ENCODE measurements around the gene CD59.
A peak's percentile ranks its signal among the peaks of the same experiment; 100 is the strongest.
"Not testable (repeated sequence)": the region's sequence is repeated elsewhere in the genome, so short reads cannot be mapped to it uniquely, and the experiment has no call there.

The CD59 gene

DNA sequence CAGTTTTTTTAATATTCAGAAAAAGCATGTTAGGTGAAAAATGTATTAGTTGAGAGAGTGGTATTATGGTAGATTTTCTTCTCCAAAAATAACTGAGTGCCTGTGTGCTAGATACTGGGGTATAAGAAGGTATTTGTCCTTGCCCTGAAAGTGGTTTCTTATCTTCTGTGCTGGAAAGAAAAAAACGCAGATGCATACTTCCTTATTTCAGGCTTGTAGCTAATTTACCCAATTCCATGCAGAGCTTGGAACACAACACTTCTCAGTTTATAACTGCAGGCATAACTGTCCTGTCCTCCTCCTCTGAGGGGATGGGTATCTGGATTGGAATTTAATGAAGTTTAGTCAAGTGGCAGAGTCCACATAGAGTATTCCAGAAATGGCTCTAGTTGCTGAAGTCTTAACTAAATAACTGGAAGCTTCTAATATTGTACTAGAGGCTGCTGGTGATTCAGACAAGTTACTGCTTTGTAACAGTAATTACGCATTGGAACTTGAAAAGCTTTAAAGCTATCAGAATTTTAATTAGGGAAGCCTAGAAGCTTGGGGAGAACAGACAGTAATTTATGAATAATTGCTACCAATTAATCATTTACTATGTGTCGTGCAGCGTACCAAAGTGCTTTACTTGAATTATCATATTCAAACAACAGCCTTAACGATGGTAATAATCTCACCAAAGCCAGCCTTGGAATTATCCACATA lies 22.9 kb downstream of the CD59 start:
- DNase-seq, result no peak

DNA sequence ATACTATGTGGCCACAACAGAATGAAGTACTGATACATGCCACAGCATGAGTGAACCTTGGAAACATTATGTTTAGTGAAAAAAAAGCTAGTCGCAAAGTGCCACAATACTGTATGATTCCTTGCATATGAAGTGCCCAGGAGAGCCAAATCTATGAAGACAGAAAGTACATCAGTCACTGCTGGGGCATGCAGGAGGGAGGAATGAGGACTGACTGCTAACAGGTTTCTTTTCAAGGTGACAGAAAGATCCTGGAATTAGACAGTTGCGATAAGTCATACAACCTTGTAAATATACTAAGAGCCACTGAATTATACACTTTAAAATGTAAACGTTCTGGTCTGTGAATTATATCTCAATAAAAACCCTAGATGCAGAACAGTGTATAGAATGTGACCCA lies 23.8 kb downstream of the CD59 start:
- no peak for DNase-seq

DNA sequence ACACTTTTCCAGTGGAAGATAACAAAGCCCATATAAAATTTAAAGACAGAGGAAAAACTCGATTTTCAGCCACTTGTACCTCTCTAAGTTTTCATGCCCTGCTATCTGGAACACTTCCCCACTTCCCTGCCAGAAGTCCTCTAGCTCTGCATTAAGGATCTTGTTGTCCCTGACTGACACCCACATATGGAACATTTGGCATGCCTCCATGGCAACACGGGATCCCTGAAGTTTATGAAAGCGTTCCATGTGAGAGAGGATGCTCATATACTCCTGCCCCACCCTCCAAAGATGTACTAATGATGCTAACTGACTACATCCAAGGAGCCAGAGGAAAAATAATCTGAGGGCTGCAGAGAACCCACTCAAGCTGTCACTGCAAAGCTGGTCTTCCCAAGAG lies 26.8 kb downstream of the CD59 start:
- DNase-seq, result no peak

DNA sequence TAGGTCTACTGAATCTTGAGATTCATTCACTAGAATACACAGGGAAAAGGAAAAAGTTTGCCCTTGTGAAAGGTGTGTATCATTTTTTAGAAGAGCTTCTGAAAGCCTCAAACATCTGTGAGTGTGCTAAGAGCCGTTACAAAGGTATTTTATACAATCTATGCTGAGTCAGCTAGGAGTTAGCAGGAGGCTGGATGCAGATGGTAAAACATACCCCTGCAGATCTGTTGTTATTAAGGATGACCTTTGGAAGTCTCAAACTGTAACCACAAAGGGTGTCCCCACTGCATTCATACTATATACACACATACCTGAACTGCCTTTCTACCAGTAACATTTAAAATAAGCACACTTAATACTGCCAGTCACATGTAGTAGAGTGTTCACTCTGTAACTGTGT lies 27.2 kb downstream of the CD59 start:
- no peak for DNase-seq

DNA sequence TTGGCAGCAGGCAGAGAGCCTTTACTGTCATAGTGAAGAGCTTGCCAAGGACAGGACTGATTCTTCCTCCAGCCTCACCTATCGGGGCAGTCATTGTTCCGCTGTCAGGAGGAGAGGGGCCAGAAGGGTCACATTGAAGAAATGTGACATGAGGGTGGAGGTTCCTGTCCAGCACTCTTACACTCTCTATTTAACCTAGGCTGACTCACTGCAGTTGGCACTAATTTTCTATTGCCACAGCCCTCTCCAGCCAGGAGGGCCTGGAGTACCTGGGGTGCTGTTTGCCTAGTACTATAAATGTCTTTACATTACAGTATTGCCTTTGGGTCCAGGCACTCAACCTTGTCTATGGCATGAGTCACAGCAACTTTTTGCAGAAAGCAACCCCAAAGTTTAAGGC lies 28.4 kb downstream of the CD59 start:
- DNase-seq, result not testable (repeated sequence)

DNA sequence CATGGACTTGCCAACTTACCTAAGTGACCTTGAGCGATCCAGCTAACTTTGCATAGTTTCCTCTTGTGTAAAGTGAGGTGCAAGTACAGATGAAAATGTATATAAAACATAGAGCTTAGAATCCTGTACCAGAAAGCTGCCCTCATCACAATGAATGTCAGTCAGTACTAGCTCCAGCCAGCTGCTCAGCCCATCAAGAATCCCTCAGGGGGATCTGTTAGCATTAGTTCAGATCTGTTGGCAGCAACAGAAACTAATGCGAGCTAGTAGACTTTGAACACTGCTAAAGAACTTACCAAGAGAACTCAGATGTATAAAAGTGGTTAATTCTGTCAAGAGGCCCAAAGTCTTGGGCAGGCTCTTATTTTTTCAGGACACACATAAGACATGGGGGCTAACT lies 29.3 kb downstream of the CD59 start:
- no peak for DNase-seq

DNA sequence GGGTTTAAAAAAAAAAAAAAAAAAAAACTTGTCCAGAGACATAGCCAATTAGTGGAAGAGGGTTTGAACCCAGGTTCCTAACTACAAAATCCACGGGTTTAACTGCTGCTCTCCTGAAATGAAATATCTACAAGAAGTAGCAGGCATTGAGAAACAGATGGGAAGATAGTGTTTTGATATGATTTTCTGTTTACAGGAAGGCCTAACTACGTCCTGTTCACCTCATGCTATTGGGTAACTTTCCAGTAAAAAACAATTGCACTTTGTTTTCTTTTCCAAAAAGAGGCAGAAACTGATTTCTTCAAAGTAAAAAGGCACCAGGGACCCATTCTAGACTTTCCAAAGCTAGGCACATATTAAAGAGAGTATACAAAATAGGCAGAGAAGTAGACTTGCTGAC lies 29.7 kb downstream of the CD59 start:
- no peak for DNase-seq

DNA sequence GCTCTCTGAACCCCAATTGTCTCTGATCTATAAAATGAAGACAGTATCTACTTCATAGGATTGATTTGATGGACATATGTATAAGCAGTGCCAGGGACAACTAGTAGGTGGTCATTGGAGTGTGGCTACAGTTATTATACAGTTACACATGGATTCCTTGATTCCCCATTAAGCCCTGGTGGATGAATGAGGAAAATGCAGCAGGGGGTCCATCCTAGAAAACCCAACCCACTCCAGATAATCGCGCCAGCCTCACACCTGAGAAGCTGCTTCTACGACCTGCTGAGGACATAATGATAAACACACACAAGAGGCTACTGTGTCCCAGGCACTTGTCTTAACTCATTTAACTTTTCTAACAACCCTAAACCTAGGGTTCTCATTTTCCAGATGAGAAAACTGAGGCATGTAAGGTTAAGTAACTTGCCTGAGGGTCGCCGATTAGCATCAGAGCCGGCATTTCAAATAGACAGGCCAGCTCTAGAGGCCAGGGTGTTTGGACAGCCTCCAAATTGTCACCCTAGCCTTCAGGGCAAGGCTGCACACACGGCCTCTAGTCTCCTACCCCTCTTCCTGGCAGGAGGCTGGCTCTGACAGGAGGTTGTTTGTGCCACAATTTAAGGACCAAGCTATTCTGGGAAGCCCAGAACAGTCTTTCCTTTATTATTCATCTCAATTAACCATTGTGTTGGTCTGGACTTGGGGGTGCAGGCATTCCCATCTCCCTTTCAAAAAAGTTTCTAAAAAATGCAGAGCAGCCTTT lies 31.8 kb downstream of the CD59 start:
- no peak for DNase-seq

DNA sequence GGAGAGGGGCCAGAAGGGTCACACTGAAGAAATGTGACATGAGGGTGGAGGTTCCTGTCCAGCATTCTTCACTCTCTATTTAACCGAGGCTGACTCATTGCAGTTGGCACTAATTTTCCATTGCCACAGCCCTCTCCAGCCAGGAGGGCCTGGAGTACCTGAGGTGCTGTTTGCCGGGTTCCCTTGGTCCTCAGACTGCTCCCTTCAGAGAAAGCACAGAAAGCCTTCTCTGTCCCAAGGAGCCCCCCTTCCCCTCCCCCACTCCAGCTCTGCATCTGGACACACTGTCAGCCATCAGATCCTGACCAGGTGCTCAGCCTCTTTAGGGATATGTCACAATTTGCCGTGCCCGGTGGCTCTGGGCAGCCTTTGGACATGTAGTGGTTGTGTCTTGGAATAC lies 32.4 kb downstream of the CD59 start:
- no peak for DNase-seq

DNA sequence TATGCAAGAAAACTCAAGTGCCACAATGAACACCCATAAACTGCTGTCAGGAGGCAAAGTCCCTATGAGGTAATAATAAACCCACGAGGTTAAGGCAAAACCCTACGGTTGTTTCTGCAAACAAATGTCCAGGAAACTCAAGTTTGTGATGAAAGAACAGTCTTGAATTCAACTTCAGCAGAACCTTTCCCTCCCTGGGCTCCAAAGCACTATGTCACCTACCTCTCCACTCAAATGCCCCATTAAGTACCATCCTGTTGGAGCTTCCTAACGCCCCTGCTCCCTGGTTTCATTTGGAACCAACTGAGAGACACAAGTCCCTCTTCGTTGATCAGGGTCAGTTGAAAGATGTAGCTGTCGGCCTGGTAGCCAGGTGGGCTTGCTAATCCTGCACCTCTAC lies 33.0 kb downstream of the CD59 start:
- no peak for DNase-seq

DNA sequence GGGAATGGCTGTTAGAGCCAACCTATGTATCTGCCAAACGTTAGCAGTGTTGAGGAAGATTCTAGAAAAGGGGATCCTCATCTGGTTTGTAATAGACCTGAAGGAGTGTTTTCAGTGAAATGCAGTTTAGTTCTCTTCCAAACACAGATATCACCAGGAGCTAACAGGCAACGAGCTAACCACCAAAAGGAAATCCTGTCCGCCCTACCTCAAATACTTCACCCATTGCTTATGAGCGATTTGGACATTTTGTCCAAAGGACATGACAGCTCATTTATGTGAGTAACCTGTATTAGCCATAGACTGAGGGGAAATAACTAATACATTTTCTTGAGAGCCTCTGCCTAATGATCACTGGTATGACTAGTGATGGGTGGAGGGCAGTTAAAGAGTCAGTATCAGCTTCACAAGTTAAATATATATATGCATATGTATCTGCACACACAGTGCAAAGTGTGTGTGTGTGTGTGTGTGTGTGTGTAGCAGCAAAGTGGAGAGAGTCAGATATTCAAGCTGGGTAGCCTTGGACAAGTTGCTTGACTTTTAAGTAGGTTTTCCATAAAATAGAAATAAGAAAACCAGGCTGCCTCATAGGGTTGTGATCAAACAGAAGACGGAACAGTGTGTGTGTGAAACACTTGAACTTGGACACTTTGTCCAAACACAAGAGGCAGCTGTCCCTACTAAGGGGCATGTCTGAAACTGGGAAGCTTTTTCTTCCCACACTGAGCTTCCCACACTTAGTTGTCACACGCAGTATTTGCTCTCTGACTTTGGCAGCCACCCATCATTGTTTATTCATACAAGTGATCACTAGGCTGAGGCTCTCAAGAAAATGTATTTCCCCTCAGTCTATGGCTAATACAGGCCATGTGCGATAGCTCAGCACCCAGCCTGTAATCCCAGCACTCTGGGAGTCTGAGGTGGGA lies 34.7 kb downstream of the CD59 start:
- DNase-seq, result no peak

DNA sequence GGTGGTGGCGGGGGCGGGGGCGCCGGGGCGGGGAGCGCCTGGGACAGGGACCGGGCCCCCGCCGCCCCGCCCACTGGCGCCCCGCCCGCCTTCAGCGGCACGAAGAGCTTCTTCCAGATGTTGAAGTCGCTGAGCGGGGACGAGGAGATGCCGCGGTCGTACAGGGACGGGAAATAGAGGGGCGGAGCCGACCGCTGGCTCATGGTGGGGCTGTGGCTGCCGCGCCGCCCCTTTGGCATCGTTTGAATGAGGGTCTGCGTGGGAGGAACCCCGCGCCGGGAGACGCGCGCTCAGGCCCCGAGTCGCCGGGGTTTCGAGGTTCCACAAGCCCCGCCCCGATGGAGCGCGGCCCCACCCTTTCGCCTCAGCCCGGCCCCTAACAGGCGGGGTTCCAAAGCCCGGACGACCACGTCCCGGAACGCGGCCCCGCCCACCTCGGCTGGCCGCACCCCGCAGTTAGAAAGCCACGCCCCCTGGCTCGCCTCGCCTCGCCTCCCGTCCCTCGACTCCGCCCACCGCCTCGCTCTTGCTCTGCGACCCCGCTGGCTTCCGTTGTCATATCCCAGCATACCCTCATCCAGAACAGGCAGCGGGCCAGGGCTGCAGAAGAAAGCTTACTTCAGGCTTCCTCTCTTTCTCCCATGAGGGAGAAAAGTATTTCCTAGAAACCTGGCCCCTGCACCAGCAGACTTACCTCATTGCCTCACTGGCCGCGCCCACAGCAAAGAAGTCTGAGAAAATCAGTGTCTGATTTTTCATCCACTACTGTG lies 35.5 kb downstream of the CD59 start, which contains the start of gene C11orf91:
Gene C11orf91 (minus strand): TSS at position 325 of the 770 bp plus-strand sequence. CDS start 86 bp downstream, at position 239.
- peak; percentile 97 for DNase-seq

DNA sequence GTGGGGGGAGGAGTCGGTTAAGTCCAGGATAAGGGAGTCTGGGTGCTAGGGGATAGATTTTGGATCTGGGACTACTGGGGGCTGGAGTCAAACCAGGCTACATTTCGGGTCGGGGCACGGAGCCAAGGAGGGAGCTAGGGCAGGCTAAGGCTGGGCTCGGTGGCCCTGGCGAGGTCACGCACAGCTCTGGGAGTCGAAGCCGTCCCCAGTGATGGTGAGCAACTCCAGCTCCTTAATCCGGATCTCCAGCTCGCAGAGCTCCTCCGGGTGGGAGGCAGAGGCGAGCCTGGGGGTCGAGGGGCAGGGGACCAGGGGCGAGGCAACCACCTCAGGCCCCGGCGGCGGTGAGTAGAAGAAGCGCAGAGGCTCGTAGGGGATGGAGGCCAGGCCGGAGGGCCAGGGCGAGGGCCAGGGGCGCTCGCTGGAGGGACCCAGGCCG lies 36.1 kb downstream of the CD59 start:
- DNase-seq, result no peak

DNA sequence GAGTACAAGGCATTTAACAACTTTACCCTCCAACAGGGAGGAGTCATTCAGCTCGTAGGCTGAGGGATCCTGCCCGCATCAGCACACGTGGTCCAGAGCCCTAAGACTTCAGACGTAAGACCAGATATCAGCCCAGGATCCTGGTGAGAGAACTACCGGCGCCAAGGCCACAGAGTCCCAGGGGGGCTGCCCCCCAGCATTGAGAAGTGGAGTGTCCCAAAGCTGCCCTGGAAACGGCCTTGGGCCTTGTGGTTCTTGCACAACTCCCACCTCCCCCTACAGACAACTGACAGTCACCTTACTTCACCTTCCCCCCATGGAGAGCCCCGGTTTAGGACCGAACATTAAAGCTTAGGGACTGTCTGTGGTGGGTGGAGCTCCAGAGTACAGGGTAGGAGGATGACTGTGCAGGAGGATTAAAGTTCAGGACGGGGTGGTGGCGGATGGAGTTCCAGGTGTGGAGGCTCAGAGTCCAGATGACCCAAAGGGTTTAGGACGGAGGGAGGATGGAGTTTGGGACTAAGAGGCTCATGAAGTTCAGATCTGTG lies 36.6 kb downstream of the CD59 start:
- DNase-seq, result no peak

DNA sequence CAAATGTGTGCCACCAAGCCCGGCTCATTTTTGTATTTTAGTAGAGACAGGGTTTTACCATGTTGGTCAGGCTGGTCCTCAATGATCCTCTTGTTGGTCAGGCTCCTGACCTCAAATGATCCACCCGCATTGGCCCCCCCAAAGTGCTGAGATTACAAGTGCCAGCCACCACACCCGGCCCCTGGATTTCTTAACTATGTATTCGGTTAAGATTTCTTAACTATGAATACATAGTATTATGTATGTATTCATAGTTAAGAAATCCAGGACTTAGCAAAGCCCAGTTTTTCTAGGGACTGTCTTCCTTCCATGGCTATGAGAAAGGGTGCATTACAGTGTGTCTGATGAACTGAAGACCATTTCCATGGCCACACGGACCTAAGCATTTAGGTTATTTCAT lies 37.3 kb downstream of the CD59 start:
- no peak for DNase-seq

DNA sequence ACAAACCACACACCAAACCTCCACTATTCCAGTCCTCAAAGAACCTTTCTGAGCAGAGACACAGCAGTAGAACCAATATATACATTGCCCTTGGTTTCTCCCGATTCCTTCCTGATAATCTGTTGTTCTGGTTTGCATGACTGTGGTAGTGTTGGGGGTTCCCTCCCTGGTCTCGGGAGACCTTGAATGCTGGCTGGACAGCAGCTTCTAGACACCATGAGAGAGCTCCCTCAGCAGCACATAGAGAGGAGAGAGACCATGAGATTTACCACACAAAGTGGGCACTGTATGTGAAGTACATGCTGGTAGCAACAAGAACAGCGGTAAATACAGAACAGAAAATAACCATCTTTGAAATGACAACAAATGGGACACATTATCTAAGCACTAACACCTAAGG lies 38.2 kb downstream of the CD59 start:
- no peak for DNase-seq

DNA sequence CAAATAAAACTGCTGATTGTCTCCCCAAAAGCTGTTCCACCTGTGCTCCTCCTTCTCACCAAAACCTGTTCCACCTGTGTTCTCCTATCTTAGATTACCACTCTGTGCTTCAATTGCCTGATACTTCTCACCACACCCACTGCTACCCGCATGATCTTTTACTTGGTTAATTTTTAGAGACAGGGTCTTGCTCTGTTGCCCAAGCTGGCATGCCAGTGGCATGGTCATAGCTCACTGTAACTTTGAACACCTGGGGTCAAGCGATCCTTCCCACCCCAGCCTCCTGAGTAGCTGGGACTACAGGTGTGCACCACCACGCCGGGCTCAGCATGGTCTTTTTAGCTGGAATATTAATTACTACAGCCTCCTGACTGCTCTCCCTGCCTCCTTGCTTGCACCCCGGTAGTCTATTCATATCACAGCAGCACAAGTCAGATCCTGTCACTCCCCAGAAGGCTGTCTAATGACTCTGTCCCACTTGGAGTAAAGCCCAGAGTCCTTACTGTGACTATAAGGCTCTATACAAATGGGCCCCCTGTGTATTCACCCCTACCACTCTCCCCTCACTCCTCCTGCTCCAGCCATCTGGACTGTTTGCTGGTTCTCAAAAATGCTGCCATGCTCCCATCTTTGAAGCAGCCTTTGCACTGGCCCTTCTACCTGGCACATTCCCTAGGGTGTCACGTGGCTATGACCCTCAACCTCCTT lies 39.1 kb downstream of the CD59 start:
- DNase-seq, result no peak

DNA sequence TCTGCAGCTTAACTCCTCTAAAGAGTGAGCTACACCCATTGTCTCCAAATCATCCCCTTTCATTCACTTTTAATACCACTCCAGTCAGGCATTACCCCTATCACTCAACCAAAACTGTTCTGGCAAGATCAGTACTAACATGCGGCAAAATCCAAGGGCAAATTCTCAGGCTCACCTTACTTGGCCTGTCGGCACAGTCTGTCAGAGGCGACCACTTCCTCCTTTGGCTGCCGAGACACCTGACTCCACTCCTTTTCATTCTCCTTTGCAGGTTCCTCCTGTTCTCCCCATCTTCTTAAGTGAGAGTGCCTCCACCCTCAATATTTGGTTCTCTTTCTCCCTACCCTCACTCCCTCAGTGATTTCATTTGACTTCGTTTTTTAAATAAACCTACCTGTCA lies 39.8 kb downstream of the CD59 start:
- DNase-seq, result no peak

DNA sequence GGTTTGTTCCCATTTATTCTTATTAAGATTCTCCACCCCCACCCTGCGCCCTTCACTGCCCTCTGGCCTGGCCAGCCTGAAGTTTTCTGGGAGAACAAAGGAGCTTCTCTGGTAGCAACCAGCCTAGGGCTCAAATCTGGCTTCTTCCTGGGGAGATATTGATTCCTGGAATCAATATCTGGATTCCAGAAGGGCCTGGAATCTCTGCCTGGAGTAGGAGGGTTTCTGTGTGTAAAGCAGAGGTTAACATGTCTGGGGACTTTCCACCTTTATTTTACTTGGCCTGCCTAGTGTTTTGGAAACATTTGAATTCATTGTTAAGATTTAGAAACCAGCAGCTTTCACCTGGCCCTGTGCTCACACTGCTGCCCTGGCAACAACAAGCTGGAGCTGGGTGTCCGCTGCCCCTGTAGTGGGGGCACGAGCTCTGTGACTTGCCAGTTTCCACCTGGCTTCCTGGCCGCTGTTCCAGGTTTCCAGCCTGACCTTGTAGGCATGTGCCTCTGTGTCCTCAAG lies 41.1 kb downstream of the CD59 start:
- DNase-seq, result no peak

DNA sequence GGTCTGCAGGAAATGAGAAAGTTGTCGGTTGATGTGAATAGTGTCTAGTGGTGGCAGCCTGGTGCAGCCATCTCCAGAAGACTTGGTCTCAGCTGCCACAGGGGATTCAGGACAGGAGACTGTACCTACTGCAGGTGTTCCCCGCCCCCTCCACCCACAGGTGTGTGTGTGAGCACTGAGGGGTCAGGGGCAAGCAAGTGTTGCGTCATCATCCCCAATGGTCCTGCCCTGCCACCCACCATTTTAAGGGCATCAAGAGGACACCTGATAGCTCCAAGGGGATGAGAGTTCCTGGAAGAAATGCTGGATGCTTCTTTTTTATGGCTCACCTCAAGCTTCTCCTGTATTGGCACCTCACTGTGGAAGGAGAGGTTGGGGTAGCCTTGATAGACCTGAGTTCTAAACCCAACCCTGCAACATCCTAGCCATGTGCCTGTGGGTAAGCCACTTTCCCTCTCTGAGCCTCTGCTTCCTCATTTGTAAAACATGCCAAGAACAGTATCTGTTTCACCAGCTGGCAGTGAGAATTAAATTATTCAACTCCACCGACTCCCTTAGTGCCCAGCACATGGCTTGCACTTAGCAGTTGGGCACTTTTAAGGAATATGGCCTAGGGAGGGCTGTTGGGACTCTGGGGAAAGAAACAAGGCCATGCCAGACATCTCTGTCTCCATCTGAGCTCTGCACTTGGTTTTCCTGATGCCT lies 41.7 kb downstream of the CD59 start:
- no peak for DNase-seq

DNA sequence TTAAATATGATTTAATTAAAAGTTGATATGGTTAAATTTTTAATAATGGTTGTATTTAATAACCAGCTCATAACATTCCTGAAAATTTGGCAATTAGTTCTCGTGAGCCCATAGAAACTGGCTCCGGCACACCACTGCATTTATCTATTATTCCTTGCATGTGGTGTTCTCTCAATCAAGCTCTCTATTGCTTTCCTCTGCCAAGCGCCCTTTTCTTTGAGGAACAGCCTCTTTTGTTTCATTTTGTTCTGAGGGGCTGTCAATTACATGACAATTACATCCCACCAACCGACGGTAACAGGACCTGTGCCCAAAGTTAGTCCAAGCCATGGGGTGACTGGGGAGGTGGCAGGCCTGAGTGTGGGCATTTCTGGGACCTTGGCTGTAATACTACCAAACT lies 43.7 kb downstream of the CD59 start:
- no peak for DNase-seq

Measured in T-helper 9 cell (primary cell).